B cell (primary cell): Measurements from ENCODE around the gene FOXN3. TPM values are rescaled to one million over a fixed set of nuclear protein-coding genes. Genes with fewer than 3 reads are reported as not detected.

ENCODE experiments used
- ATAC-seq: fragments of 200-7000 bp; cut with Tn5 transposase; one replicate; pipeline ENCODE4 v1.10.0; 2021; ENCODE audit warnings: low read depth, mild to moderate bottlenecking, moderate number of reproducible peaks, moderate library complexity
- CTCF ChIA-PET: fragments of 350-600 bp; sonication (Branson Sonifier 250); formaldehyde crosslinking; loops from one replicate; lab custom pipeline; 2021; ENCODE audit warnings: antibody characterized with exemption, inconsistent platforms; lab: Charles Lee
- POLR2A ChIA-PET: fragments of 350-600 bp; sonication (Branson Sonifier 250); formaldehyde crosslinking; loops from one replicate; lab custom pipeline; 2021; ENCODE audit warnings: antibody characterized with exemption; lab: Charles Lee
- DNase-seq: peaks from one replicate; pipeline ENCODE4 v3.0.0; 2013
- H2AFZ ChIP-seq: 2 replicates; pipeline ENCODE4 v1.6.1; 2012; ENCODE audit warnings: mild to moderate bottlenecking, low read depth, low read length; ENCODE audit not compliant: insufficient read depth, poor library complexity, severe bottlenecking
- H3K27ac ChIP-seq, 2 donors: 1 replicate in 1 of 2; 2 replicates in 1 of 2; pipeline ENCODE4 v1.5.1; 2012 to 2013; ENCODE audit warnings: low read length in 2 of 2, mild to moderate bottlenecking in 2 of 2, moderate library complexity in 1 of 2
- H3K27me3 ChIP-seq, 4 experiments: fragments of 200-600 bp in 1 of 4; sonication (generic) in 1 of 4; replicated peaks in 1 of 4; 1 replicate in 2 of 4; 2 replicates in 2 of 4; pipeline versions ENCODE4 v1.6.1 to v1.7.0; 2013 to 2016; ENCODE audit warnings: low read length in 3 of 4, mild to moderate bottlenecking in 2 of 4, mixed read lengths in 1 of 4, moderate library complexity in 1 of 4; ENCODE audit not compliant: insufficient read depth in 4 of 4, control insufficient read depth in 3 of 4; ENCODE audit errors: control extremely low read depth in 1 of 4
- H3K36me3 ChIP-seq, 2 experiments: replicated peaks in 1 of 2; 1 replicate in 1 of 2; 2 replicates in 1 of 2; pipeline versions ENCODE4 v1.6.1 to v1.7.1; 2013; ENCODE audit warnings: low read length in 1 of 2; ENCODE audit not compliant: insufficient read depth in 2 of 2, control insufficient read depth in 1 of 2; ENCODE audit errors: control extremely low read depth in 1 of 2, extremely low read depth in 1 of 2
- H3K4me1 ChIP-seq, 2 donors: fragments of 200-600 bp in 1 of 2; sonication (generic) in 1 of 2; 1 replicate in 1 of 2; 2 replicates in 1 of 2; pipeline versions ENCODE4 v1.5.1 to v1.6.1; 2013 to 2017; ENCODE audit warnings: low read length in 2 of 2; ENCODE audit not compliant: control insufficient read depth in 2 of 2, insufficient read depth in 2 of 2
- H3K4me2 ChIP-seq: replicated peaks from 2 replicates; pipeline ENCODE3; 2012; ENCODE audit warnings: mild to moderate bottlenecking, low read depth, low read length; ENCODE audit not compliant: poor library complexity, severe bottlenecking
- H3K4me3 ChIP-seq, 5 experiments: fragments of 200-600 bp in 1 of 5; sonication (generic) in 1 of 5; 1 replicate in 3 of 5; 2 replicates in 2 of 5; pipeline versions ENCODE4 v1.5.1 to v1.7.0; 2011 to 2016; ENCODE audit warnings: low read length in 4 of 5, mild to moderate bottlenecking in 4 of 5, low read depth in 2 of 5, control low read depth in 1 of 5, moderate library complexity in 1 of 5; ENCODE audit not compliant: insufficient read depth in 1 of 5; ENCODE audit errors: control extremely low read depth in 1 of 5, extremely low read depth in 1 of 5
- H3K79me2 ChIP-seq: fragments of 200-600 bp; sonication (generic); one replicate; pipeline ENCODE4 v1.6.0; 2016; ENCODE audit warnings: low read length; ENCODE audit not compliant: control insufficient read depth, insufficient read depth
- H3K9ac ChIP-seq: fragments of 200-600 bp; sonication (generic); 2 replicates; pipeline ENCODE4 v1.6.1; 2017; ENCODE audit warnings: mild to moderate bottlenecking, low read length, moderate library complexity
- H3K9me3 ChIP-seq, 3 donors: one replicate each; pipeline versions ENCODE4 v1.6.1 to v1.7.1; 2013; ENCODE audit warnings: low read length in 2 of 3; ENCODE audit not compliant: control insufficient read depth in 2 of 3, insufficient read depth in 1 of 3; ENCODE audit errors: control extremely low read depth in 1 of 3
- H4K20me1 ChIP-seq: 2 replicates; pipeline ENCODE4 v1.6.0; 2012; ENCODE audit warnings: mild to moderate bottlenecking, low read length; ENCODE audit not compliant: insufficient read depth, control insufficient read depth, poor library complexity, severe bottlenecking
- H3K27ac Mint-ChIP-seq: one replicate; pipeline ENCODE4 v1.8.0; 2021; ENCODE audit warnings: mixed read lengths
- H3K27me3 Mint-ChIP-seq: one replicate; pipeline ENCODE4 v1.8.0; 2021; ENCODE audit warnings: mixed read lengths
- H3K4me1 Mint-ChIP-seq: one replicate; pipeline ENCODE4 v1.8.0; 2021; ENCODE audit warnings: mixed read lengths
- H3K4me3 Mint-ChIP-seq: one replicate; pipeline ENCODE4 v1.8.0; 2021; ENCODE audit warnings: mixed read lengths
- H3K9me3 Mint-ChIP-seq: one replicate; pipeline ENCODE4 v1.8.0; 2022; ENCODE audit warnings: mixed read lengths; ENCODE audit not compliant: insufficient read depth
- CTCF ChIP-seq: fragments of 200-600 bp; IDR thresholded peaks from one replicate; pipeline ENCODE4 v1.8.0; 2022; ENCODE audit warnings: antibody characterized with exemption, mild to moderate bottlenecking
- EZH2 ChIP-seq: IDR thresholded peaks from 2 replicates; pipeline ENCODE4 v1.6.1; 2012; ENCODE audit warnings: borderline replicate concordance, low read depth, mild to moderate bottlenecking, moderate library complexity, low read length; ENCODE audit not compliant: insufficient read depth, poor library complexity, severe bottlenecking
- WGBS: methylation state at CpG from one replicate; pipeline ENCODE4 v1.1.5; 2013; ENCODE audit warnings: missing lambda C conversion rate; ENCODE audit not compliant: insufficient coverage; 5-methylcytosine and 5-hydroxymethylcytosine counted together
- intact Hi-C: fragments of 100-400 bp; cut with micrococcal nuclease; formaldehyde crosslinking; loops from one replicate; pipeline ENCODE4 v1.10.0; 2022
- polyA plus RNA-seq: library from polyadenylated mRNA; depleted of rRNA; stranded (reverse); fragments of >200 nt; gene quantifications from 2 replicates; pipeline ENCODE4 v1.2.3, GENCODE V29; 2012
- total RNA-seq, 2 donors: library from RNA; stranded (reverse); fragments of 120-200 nt in 1 of 2; gene quantifications; 1 replicate in 1 of 2; 2 replicates in 1 of 2; pipeline versions ENCODE4 v1.2.3 to v1.2.4, GENCODE V29; 2013 to 2022

Gene FOXN3
- total and polyA plus RNA-seq, 2 donors (not counting 1 experiment from before 2014, with no cell fraction given), result 80.6 to 98.2 TPM

GRCh38 chr14:89214221-89214965 is 202.6 kb downstream of the FOXN3 start:
- Histone ChIP-seq H3K4me3 (no peak overlapping the region), H2AFZ (no peak overlapping the region), H4K20me1 (no peaks in the 10 kb centered on the region), H3K79me2 (peaks cover 53% of the 10 kb centered on the region), H3K4me1 (no peaks in the 10 kb centered on the region), H3K27ac (no peak overlapping the region), H3K9me3 (no peaks in the 10 kb centered on the region), H3K27me3 (no peaks in the 10 kb centered on the region), H3K36me3 (peaks cover 0 to 12% of the 10 kb centered on the region in 2 experiments), H3K4me2 (no peak overlapping the region), H3K9ac (no peak overlapping the region)
- CTCF ChIA-PET, result interaction anchor here (0.8 kb wide), 1 partner anchor 553 kb away, joined by 3 read pairs; no protein-coding TSS in a partner anchor
- no peaks in the 10 kb centered on the region for H3K27me3 Mint-ChIP-seq
- no peak for TF ChIP-seq CTCF
- TF ChIP-seq EZH2, result no peak
- WGBS, result 90% methylated on average over 9 of the region's 14 CpGs
- ATAC-seq (no peak), DNase-seq (no peak)
- H3K9me3 Mint-ChIP-seq, result no peaks in the 10 kb centered on the region
- no peak overlapping the region for H3K4me3 Mint-ChIP-seq
- no peak overlapping the region for H3K27ac Mint-ChIP-seq
- intact Hi-C loops, result no loop called here
- POLR2A ChIA-PET, result no interaction called here
- H3K4me1 Mint-ChIP-seq, result peaks cover 5% of the 10 kb centered on the region
